Gastrocnemius medialis (tissue), 4 donors: ENCODE measurements around the gene XPO5.

Source experiments
- POLR2A ChIP-seq, 2 donors: fragments of 450-650 bp; IDR thresholded peaks; one replicate each; pipeline ENCODE4 v1.6.1; 2017; ENCODE audit warnings: antibody characterized with exemption in 2 of 2, mild to moderate bottlenecking in 2 of 2, moderate library complexity in 2 of 2
- TF ChIP-seq, protein P1 (sequence below), 5 experiments: fragments of 450-650 bp in 3 of 5; fragments of 200-600 bp in 2 of 5; sonication (generic) in 2 of 5; IDR thresholded peaks in 4 of 5; conservative IDR thresholded peaks in 1 of 5; 1 replicate in 4 of 5; 2 replicates in 1 of 5; pipeline ENCODE4 v1.5.1; 2016 to 2019; ENCODE audit warnings: antibody characterized with exemption in 5 of 5, mild to moderate bottlenecking in 3 of 5, moderate library complexity in 3 of 5

DNA sequence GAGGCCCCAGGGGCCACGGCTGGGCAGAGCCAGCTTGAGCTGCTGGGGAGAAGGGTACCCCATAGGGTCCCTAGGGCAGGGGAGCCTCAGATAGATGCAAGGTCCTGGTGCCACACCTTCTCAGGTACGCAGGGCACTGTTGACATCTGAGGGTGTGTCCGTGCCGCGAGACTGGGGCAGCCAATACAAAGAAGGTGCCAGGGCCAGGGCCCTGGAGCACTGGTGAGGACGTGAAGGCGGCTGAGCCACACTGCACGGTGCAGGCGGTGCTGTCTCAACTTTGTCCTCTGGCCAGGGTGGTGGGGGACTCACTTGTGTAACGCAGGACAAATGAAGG lies 65.0 kb downstream of the XPO5 start:
- TF ChIP-seq, protein P1, sequence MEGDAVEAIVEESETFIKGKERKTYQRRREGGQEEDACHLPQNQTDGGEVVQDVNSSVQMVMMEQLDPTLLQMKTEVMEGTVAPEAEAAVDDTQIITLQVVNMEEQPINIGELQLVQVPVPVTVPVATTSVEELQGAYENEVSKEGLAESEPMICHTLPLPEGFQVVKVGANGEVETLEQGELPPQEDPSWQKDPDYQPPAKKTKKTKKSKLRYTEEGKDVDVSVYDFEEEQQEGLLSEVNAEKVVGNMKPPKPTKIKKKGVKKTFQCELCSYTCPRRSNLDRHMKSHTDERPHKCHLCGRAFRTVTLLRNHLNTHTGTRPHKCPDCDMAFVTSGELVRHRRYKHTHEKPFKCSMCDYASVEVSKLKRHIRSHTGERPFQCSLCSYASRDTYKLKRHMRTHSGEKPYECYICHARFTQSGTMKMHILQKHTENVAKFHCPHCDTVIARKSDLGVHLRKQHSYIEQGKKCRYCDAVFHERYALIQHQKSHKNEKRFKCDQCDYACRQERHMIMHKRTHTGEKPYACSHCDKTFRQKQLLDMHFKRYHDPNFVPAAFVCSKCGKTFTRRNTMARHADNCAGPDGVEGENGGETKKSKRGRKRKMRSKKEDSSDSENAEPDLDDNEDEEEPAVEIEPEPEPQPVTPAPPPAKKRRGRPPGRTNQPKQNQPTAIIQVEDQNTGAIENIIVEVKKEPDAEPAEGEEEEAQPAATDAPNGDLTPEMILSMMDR (IDR thresholded peaks at IDR 0.05 in 4 of 5, conservative IDR thresholded peaks at IDR 0.05 in 1 of 5): no peak
- no peak for TF ChIP-seq POLR2A (IDR thresholded peaks at IDR 0.05)
